Astrocyte of the cerebellum (primary cell): Measurements from ENCODE around the gene PROZ.
"Not testable (repeated sequence)": the region's sequence is repeated elsewhere in the genome, so short reads cannot be mapped to it uniquely, and the experiment has no call there.

Experiments used
- DNase-seq: peaks from one replicate; pipeline ENCODE4 v3.0.0-alpha.2; 2011; ENCODE audit warnings: low read depth
- H3K4me3 ChIP-seq: 2 replicates; pipeline ENCODE4 v1.5.1; 2011; ENCODE audit warnings: mild to moderate bottlenecking, low read depth, low read length, moderate library complexity
- CTCF ChIP-seq: IDR thresholded peaks from 2 replicates; pipeline ENCODE4 v1.5.1; 2012; ENCODE audit warnings: low read length, low read depth, moderate library complexity, mild to moderate bottlenecking; ENCODE audit errors: missing control alignments
- in situ Hi-C: cut with HindIII; loops from 2 replicates; pipeline ENCODE4 v1.10.0; 2017; ENCODE audit warnings: low sequenced_read_pairs

Gene PROZ

GRCh38 chr13:113157929-113158747 is at the start of gene PROZ:
PROZ (plus strand) TSS chr13:113158648; CDS start chr13:113158661, 13 bp downstream.
- in situ Hi-C loops, result no loop called here
- DNase-seq, result no peak
- TF ChIP-seq CTCF, result no peak
- no peak within 1 kb of the TSS for H3K4me3 ChIP-seq

DNA sequence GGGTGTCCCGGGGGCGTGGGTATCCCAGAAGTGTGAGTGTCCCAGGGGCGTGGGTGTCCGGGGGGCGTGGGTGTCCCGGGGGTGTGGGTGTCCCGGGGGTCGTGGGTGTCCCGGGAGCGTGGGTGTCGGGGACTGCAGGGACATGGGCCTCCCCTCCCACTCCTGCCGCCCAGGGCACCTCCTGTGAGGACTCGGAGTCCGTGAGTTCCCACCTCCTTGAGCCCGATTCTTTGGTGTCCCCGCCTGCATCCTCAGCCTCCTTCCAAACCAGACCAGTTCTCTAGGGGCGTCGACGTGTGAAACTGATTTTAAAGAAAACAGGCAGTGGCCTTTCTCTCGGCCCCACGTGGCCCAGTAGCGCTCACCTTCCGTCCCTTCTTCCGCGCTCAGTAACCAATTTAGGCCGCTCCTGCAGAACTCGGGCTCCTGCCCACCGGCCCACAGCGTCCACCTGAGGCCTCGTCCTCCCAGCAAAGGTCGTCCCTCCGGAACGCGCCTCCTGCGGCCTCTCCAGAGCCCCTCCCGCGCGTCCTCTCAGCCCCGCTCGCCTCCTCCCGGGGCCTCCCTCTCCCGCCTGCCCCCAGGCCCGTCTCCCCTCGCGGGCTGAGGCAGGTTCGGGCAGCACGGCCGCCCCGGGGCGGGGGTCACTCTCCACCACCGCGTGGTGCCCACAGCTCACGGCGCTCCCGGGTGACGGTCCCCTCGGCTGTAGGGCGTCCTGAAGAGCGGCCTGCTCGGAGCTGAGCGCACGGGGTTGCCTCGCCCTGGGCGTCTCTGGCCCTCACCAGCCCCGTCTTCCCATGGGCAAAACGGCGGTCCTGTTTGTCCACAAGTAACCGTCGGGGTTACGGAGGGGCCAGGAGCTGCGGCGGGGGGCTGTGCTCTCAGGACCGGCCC is 49.0 kb upstream of the PROZ start:
- no peak for TF ChIP-seq CTCF
- in situ Hi-C loops, result no loop called here
- no peak overlapping the region for H3K4me3 ChIP-seq
- DNase-seq, result no peak

DNA sequence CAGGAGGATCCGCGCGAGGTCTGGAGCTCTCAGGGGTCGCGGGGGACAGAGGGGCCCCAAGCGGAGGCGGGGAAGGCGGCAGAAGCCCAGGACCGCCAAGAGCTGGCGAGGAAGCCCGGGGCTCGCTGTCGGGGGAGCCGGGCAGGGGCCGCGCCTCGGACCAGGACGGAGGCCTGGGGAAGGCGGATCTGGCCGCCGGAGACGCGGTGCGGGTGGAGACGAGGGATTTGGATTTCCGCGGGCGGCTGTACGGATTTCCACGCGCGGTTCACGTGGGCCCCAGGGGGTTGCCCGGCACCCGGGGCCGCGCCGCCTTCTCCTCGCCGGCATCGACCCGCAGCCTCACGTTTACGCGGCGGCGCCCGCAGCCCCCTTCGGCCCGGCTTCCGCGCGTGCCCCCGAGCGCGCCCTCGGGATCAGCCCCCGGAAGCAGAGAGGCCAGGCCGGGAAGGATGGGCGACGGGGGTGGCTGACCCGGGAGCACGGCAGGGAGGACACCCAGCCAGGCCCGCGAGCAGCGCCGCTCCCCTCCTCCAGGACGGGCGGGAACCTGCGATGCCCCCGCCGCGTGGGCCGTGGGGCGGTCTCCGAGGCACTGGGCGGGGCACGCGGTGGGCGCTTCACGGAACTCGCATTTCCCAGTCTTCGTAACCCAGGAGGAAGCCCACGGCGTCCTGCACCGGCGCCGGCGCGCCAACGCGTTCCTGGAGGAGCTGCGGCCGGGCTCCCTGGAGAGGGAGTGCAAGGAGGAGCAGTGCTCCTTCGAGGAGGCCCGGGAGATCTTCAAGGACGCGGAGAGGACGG is 48.2 kb upstream of the PROZ start:
- in situ Hi-C loops, result no loop called here

GRCh38 chr13:113110852-113111315 is 47.6 kb upstream of the PROZ start:
- no peak for DNase-seq
- TF ChIP-seq CTCF, result no peak
- in situ Hi-C loops, result no loop called here
- peak overlapping the region; percentile 20 for H3K4me3 ChIP-seq

More for the DNA sequence above, 48.2 kb upstream of the PROZ start:
- H3K4me3 ChIP-seq, result peak overlapping the region; percentile 20
- DNase-seq, result no peak
- no peak for TF ChIP-seq CTCF

DNA sequence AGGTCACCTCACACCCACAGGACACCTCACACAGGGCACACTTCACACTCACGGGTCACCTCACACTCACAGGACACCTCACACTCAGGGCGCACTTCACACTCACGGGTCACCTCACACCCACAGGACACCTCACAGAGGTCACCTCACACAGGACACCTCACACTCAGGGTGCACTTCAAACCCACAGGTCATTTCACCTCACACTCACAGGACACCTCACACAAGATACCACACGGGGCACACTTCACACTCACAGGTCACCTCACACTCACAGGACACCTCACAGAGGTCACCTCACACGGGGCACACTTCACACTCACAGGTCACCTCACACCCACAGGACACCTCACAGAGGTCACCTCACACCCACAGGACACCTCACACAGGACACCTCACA is 46.6 kb upstream of the PROZ start:
- in situ Hi-C loops, DNase-seq, H3K4me3 ChIP-seq: not testable (repeated sequence)

DNA sequence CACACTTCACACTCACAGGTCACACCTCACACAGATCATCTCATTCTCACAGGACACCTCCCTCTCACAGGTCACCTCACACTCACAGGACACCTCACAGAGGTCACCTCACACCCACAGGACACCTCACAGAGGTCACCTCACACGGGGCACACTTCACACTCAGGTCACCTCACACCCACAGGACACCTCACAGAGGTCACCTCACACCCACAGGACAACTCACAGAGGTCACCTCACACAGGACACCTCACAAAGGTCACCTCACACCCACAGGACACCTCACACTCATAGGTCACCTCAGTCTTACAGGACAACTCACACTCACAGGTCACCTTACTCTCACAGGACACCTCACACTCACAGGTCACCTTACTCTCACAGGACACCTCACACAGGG is 46.0 kb upstream of the PROZ start:
- in situ Hi-C loops, DNase-seq, H3K4me3 ChIP-seq: not testable (repeated sequence)
